DND-41 (cell line): ENCODE measurements around the gene MCF2L.

ENCODE experiments used
- CTCF ChIP-seq: IDR thresholded peaks from 2 replicates; pipeline ENCODE4 v1.5.1; 2012; ENCODE audit warnings: borderline replicate concordance, low read length, moderate library complexity, mild to moderate bottlenecking; ENCODE audit not compliant: poor library complexity, severe bottlenecking; ENCODE audit errors: extremely low read depth
- EZH2 ChIP-seq: IDR thresholded peaks from 3 replicates; pipeline ENCODE4 v1.6.1; 2012; ENCODE audit warnings: borderline replicate concordance, low read depth, mild to moderate bottlenecking, moderate library complexity, low read length, inconsistent platforms; ENCODE audit not compliant: severe bottlenecking

GRCh38 chr13:113117335-113117872, 148.4 kb downstream of the MCF2L start:
- TF ChIP-seq CTCF: no peak
- no peak for TF ChIP-seq EZH2
